WTC11 (cell line): ENCODE measurements around the gene PFKP. TPM values are rescaled to one million over a fixed set of nuclear protein-coding genes. Genes with fewer than 3 reads are reported as not detected.

Source experiments
- ATAC-seq: fragments of 200-7000 bp; cut with Tn5 transposase; 2 replicates; pipeline ENCODE4 v1.10.0; 2021; ENCODE audit warnings: mild to moderate bottlenecking, moderate library complexity
- CTCF ChIA-PET: fragments of 300-600 bp; sonication (Branson Sonifier 250); formaldehyde crosslinking; loops from one replicate; lab custom pipeline; 2021; ENCODE audit warnings: antibody characterized with exemption; lab: Charles Lee
- POLR2A ChIA-PET: fragments of 350-600 bp; sonication (Branson Sonifier 250); formaldehyde crosslinking; loops from one replicate; lab custom pipeline; 2021; ENCODE audit warnings: antibody characterized with exemption; lab: Charles Lee
- DNase-seq: peaks from one replicate; pipeline ENCODE4 v3.0.0; 2021; ENCODE audit warnings: low spot score
- H3K27ac Mint-ChIP-seq: 2 replicates; pipeline ENCODE4 v1.8.0; 2021; ENCODE audit warnings: mixed read lengths
- H3K27me3 Mint-ChIP-seq: 2 replicates; pipeline ENCODE4 v1.8.0; 2021; ENCODE audit warnings: low read depth, mild to moderate bottlenecking, moderate library complexity, mixed read lengths
- H3K36me3 Mint-ChIP-seq: 2 replicates; pipeline ENCODE4 v1.8.0; 2021; ENCODE audit warnings: mixed read lengths
- H3K4me1 Mint-ChIP-seq: 2 replicates; pipeline ENCODE4 v1.8.0; 2022; ENCODE audit warnings: mixed read lengths
- H3K4me3 Mint-ChIP-seq: 2 replicates; pipeline ENCODE4 v1.8.0; 2021; ENCODE audit warnings: mild to moderate bottlenecking, moderate library complexity, mixed read lengths
- H3K9me3 Mint-ChIP-seq: 2 replicates; pipeline ENCODE4 v1.8.0; 2021; ENCODE audit warnings: mixed read lengths
- CREB1 ChIP-seq: sonication (generic); formaldehyde crosslinking; IDR thresholded peaks from 2 replicates; pipeline ENCODE4 v1.8.0; 2023; ENCODE audit warnings: mild to moderate bottlenecking, missing genetic modification reagents
- EMX1 ChIP-seq: fragments of 250-450 bp; sonication (Bioruptor Pico); IDR thresholded peaks from 2 replicates; pipeline ENCODE4 v1.8.0; 2021; ENCODE audit warnings: mild to moderate bottlenecking
- ETV6 ChIP-seq: sonication (generic); formaldehyde crosslinking; IDR thresholded peaks from 2 replicates; pipeline ENCODE4 v1.8.1; 2022; ENCODE audit warnings: mild to moderate bottlenecking, missing genetic modification reagents
- HMGA2 ChIP-seq: fragments of 250-450 bp; sonication (Bioruptor Pico); IDR thresholded peaks from 2 replicates; pipeline ENCODE4 v1.4.0; 2021; ENCODE audit warnings: mild to moderate bottlenecking, moderate library complexity
- IRF2 ChIP-seq: sonication (generic); formaldehyde crosslinking; IDR thresholded peaks from 2 replicates; pipeline ENCODE4 v1.8.0; 2022; ENCODE audit warnings: low read depth, missing genetic modification reagents, borderline replicate concordance
- JAZF1 ChIP-seq: fragments of 250-450 bp; sonication (Bioruptor Pico); IDR thresholded peaks from 2 replicates; pipeline ENCODE4 v1.9.0; 2021; ENCODE audit warnings: moderate library complexity, mild to moderate bottlenecking, inconsistent platforms
- KAT7 ChIP-seq: sonication (generic); formaldehyde crosslinking; IDR thresholded peaks from 2 replicates; pipeline ENCODE4 v1.8.1; 2023; ENCODE audit warnings: missing genetic modification reagents, mild to moderate bottlenecking, borderline replicate concordance
- NFE2L1 ChIP-seq: sonication (generic); formaldehyde crosslinking; IDR thresholded peaks from 2 replicates; pipeline ENCODE4 v1.8.1; 2023; ENCODE audit warnings: missing genetic modification reagents
- RORB ChIP-seq: fragments of 250-450 bp; sonication (Bioruptor Pico); IDR thresholded peaks from 2 replicates; pipeline ENCODE4 v1.9.0; 2021; ENCODE audit warnings: mild to moderate bottlenecking
- SOX15 ChIP-seq: fragments of 250-450 bp; sonication (Bioruptor Pico); IDR thresholded peaks from 2 replicates; pipeline ENCODE4 v1.9.0; 2021; ENCODE audit warnings: mild to moderate bottlenecking
- ZNF232 ChIP-seq: sonication (generic); formaldehyde crosslinking; IDR thresholded peaks from 2 replicates; pipeline ENCODE4 v1.8.0; 2022; ENCODE audit warnings: mild to moderate bottlenecking, missing genetic modification reagents
- ZNF317 ChIP-seq: sonication (generic); formaldehyde crosslinking; IDR thresholded peaks from 2 replicates; pipeline ENCODE4 v1.8.1; 2023; ENCODE audit warnings: low read depth, mild to moderate bottlenecking, moderate library complexity, missing genetic modification reagents, borderline replicate concordance
- ZNF423 ChIP-seq: fragments of 250-450 bp; sonication (Bioruptor Pico); IDR thresholded peaks from 2 replicates; pipeline ENCODE4 v2.1.2; 2022; ENCODE audit warnings: mild to moderate bottlenecking, moderate library complexity
- ZNF671 ChIP-seq: fragments of 250-450 bp; sonication (Bioruptor Pico); IDR thresholded peaks from 2 replicates; pipeline ENCODE4 v1.8.0; 2021; ENCODE audit warnings: mild to moderate bottlenecking
- total RNA-seq: library from RNA; stranded (reverse); gene quantifications from 3 replicates; pipeline ENCODE4 v1.2.3, GENCODE V29; 2021
- TF ChIP-seq, protein P1 (sequence below): sonication (generic); formaldehyde crosslinking; IDR thresholded peaks from 2 replicates; pipeline ENCODE4 v1.8.0; 2022; ENCODE audit warnings: missing genetic modification reagents
- TF ChIP-seq, protein P2 (sequence below): sonication (generic); formaldehyde crosslinking; IDR thresholded peaks from 2 replicates; pipeline ENCODE4 v1.8.1; 2022; ENCODE audit warnings: mild to moderate bottlenecking, moderate library complexity, missing genetic modification reagents
- TF ChIP-seq, protein P3 (sequence below): sonication (generic); formaldehyde crosslinking; IDR thresholded peaks from 2 replicates; pipeline ENCODE4 v1.8.1; 2023; ENCODE audit warnings: mild to moderate bottlenecking, missing genetic modification reagents, borderline replicate concordance
- TF ChIP-seq, protein P4 (sequence below): fragments of 200-600 bp; IDR thresholded peaks from 2 replicates; pipeline ENCODE4 v1.8.0; 2022; ENCODE audit warnings: antibody characterized with exemption
- TF ChIP-seq, protein P5 (sequence below): fragments of 250-450 bp; sonication (Bioruptor Pico); IDR thresholded peaks from 2 replicates; pipeline ENCODE4 v1.8.0; 2021; ENCODE audit warnings: mild to moderate bottlenecking
- TF ChIP-seq, protein P6 (sequence below): sonication (generic); formaldehyde crosslinking; IDR thresholded peaks from 2 replicates; pipeline ENCODE4 v1.8.1; 2023; ENCODE audit warnings: mild to moderate bottlenecking, missing genetic modification reagents

Gene PFKP
- total RNA-seq, 1 experiment from 2014 or later = 127 TPM

DNA sequence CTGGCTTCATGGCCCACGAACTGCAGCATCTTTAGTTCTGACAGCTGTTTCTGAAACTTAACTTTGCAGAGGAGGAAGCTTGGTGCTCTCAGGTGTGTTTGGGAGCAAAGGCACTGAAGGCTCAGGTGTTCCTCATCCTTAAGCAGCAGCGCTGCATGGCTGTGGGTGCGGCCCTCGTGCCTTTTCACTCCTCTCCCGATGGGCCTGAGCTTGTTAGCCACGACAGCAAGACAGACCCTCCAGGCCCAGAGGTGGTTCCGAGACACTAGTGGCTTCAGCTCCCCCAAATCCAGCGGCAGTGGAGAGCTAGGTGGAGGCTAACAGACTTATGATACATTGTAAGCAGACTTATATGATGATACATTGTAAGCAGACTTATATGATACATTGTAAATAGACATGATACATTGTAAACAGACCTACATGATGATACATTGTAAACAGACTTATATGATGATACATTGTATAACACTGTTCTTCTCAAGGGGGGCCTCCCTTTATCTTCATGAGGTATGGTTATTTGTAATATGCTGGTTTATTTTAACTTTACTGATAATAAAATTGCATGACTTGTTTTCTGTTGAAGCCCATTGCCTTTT lies 14.1 kb downstream of the PFKP start:
- POLR2A ChIA-PET = no interaction called here
- Mint-ChIP-seq H3K36me3 (peaks cover 28% of the 10 kb centered on the region), H3K4me3 (no peak overlapping the region), H3K4me1 (peaks cover 41% of the 10 kb centered on the region), H3K9me3 (no peaks in the 10 kb centered on the region), H3K27me3 (no peaks in the 10 kb centered on the region; the same call in 1 of the 2 replicates), H3K27ac (no peak overlapping the region)
- TF ChIP-seq ETV6 (no peak), ZNF232 (no peak), SOX15 (CRISPR knock-in tag) (no peak), ZNF671 (no peak)
- TF ChIP-seq, protein P1, sequence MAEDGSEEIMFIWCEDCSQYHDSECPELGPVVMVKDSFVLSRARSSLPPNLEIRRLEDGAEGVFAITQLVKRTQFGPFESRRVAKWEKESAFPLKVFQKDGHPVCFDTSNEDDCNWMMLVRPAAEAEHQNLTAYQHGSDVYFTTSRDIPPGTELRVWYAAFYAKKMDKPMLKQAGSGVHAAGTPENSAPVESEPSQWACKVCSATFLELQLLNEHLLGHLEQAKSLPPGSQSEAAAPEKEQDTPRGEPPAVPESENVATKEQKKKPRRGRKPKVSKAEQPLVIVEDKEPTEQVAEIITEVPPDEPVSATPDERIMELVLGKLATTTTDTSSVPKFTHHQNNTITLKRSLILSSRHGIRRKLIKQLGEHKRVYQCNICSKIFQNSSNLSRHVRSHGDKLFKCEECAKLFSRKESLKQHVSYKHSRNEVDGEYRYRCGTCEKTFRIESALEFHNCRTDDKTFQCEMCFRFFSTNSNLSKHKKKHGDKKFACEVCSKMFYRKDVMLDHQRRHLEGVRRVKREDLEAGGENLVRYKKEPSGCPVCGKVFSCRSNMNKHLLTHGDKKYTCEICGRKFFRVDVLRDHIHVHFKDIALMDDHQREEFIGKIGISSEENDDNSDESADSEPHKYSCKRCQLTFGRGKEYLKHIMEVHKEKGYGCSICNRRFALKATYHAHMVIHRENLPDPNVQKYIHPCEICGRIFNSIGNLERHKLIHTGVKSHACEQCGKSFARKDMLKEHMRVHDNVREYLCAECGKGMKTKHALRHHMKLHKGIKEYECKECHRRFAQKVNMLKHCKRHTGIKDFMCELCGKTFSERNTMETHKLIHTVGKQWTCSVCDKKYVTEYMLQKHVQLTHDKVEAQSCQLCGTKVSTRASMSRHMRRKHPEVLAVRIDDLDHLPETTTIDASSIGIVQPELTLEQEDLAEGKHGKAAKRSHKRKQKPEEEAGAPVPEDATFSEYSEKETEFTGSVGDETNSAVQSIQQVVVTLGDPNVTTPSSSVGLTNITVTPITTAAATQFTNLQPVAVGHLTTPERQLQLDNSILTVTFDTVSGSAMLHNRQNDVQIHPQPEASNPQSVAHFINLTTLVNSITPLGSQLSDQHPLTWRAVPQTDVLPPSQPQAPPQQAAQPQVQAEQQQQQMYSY (CRISPR knock-in tag) = no peak
- TF ChIP-seq, protein P2, sequence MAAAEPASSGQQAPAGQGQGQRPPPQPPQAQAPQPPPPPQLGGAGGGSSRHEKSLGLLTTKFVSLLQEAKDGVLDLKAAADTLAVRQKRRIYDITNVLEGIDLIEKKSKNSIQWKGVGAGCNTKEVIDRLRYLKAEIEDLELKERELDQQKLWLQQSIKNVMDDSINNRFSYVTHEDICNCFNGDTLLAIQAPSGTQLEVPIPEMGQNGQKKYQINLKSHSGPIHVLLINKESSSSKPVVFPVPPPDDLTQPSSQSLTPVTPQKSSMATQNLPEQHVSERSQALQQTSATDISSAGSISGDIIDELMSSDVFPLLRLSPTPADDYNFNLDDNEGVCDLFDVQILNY = no peak
- DNase-seq (no peak), ATAC-seq (no peak)
- CTCF ChIA-PET = interaction anchor here (2.4 kb wide), 1 partner anchor 153 kb away, joined by 9 read pairs; no protein-coding TSS in a partner anchor

DNA sequence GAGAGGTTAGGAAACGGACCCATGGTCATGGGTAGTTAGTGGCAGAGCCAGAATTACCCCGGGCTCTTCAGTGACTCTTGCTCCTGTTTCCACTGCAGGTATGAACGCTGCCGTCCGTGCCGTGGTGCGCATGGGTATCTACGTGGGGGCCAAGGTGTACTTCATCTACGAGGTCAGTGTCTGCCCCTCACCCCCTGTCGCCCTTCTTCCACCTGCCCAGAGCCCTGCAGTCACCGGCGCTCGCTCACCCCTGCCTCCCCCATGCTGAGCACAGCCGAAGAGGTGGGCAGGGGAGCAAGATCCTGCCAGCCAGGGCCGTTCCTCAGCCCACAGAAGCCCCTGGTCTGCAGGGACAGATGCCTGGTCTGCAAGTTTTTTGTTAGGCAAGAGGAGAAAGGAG lies 14.9 kb downstream of the PFKP start:
- POLR2A ChIA-PET = no interaction called here
- no peak overlapping the region for H3K4me3 Mint-ChIP-seq
- TF ChIP-seq, protein P3, sequence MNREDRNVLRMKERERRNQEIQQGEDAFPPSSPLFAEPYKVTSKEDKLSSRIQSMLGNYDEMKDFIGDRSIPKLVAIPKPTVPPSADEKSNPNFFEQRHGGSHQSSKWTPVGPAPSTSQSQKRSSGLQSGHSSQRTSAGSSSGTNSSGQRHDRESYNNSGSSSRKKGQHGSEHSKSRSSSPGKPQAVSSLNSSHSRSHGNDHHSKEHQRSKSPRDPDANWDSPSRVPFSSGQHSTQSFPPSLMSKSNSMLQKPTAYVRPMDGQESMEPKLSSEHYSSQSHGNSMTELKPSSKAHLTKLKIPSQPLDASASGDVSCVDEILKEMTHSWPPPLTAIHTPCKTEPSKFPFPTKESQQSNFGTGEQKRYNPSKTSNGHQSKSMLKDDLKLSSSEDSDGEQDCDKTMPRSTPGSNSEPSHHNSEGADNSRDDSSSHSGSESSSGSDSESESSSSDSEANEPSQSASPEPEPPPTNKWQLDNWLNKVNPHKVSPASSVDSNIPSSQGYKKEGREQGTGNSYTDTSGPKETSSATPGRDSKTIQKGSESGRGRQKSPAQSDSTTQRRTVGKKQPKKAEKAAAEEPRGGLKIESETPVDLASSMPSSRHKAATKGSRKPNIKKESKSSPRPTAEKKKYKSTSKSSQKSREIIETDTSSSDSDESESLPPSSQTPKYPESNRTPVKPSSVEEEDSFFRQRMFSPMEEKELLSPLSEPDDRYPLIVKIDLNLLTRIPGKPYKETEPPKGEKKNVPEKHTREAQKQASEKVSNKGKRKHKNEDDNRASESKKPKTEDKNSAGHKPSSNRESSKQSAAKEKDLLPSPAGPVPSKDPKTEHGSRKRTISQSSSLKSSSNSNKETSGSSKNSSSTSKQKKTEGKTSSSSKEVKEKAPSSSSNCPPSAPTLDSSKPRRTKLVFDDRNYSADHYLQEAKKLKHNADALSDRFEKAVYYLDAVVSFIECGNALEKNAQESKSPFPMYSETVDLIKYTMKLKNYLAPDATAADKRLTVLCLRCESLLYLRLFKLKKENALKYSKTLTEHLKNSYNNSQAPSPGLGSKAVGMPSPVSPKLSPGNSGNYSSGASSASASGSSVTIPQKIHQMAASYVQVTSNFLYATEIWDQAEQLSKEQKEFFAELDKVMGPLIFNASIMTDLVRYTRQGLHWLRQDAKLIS (CRISPR knock-in tag) = no peak
- TF ChIP-seq JAZF1 = no peak
- no peak for TF ChIP-seq RORB (CRISPR knock-in tag)
- TF ChIP-seq CREB1 (CRISPR knock-in tag) = no peak
- no peak for TF ChIP-seq KAT7 (CRISPR knock-in tag)
- TF ChIP-seq ZNF317 = no peak
- TF ChIP-seq NFE2L1 (CRISPR knock-in tag) = no peak
- no peak for TF ChIP-seq IRF2 (CRISPR knock-in tag)
- no peak for TF ChIP-seq EMX1
- TF ChIP-seq, protein P4, sequence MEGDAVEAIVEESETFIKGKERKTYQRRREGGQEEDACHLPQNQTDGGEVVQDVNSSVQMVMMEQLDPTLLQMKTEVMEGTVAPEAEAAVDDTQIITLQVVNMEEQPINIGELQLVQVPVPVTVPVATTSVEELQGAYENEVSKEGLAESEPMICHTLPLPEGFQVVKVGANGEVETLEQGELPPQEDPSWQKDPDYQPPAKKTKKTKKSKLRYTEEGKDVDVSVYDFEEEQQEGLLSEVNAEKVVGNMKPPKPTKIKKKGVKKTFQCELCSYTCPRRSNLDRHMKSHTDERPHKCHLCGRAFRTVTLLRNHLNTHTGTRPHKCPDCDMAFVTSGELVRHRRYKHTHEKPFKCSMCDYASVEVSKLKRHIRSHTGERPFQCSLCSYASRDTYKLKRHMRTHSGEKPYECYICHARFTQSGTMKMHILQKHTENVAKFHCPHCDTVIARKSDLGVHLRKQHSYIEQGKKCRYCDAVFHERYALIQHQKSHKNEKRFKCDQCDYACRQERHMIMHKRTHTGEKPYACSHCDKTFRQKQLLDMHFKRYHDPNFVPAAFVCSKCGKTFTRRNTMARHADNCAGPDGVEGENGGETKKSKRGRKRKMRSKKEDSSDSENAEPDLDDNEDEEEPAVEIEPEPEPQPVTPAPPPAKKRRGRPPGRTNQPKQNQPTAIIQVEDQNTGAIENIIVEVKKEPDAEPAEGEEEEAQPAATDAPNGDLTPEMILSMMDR = no peak
- TF ChIP-seq, protein P5, sequence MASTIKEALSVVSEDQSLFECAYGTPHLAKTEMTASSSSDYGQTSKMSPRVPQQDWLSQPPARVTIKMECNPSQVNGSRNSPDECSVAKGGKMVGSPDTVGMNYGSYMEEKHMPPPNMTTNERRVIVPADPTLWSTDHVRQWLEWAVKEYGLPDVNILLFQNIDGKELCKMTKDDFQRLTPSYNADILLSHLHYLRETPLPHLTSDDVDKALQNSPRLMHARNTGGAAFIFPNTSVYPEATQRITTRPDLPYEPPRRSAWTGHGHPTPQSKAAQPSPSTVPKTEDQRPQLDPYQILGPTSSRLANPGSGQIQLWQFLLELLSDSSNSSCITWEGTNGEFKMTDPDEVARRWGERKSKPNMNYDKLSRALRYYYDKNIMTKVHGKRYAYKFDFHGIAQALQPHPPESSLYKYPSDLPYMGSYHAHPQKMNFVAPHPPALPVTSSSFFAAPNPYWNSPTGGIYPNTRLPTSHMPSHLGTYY = no peak
- no peak for TF ChIP-seq HMGA2
- TF ChIP-seq, protein P6, sequence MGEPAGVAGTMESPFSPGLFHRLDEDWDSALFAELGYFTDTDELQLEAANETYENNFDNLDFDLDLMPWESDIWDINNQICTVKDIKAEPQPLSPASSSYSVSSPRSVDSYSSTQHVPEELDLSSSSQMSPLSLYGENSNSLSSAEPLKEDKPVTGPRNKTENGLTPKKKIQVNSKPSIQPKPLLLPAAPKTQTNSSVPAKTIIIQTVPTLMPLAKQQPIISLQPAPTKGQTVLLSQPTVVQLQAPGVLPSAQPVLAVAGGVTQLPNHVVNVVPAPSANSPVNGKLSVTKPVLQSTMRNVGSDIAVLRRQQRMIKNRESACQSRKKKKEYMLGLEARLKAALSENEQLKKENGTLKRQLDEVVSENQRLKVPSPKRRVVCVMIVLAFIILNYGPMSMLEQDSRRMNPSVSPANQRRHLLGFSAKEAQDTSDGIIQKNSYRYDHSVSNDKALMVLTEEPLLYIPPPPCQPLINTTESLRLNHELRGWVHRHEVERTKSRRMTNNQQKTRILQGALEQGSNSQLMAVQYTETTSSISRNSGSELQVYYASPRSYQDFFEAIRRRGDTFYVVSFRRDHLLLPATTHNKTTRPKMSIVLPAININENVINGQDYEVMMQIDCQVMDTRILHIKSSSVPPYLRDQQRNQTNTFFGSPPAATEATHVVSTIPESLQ (CRISPR knock-in tag) = no peak
- TF ChIP-seq, protein P2 = no peak
- no peak for TF ChIP-seq ZNF423 (CRISPR knock-in tag)
- TF ChIP-seq, all 79 proteins: peak for 0
- Mint-ChIP-seq H3K4me1 (peaks cover 43% of the 10 kb centered on the region), H3K27me3 (no peaks in the 10 kb centered on the region; the same call in 1 of the 2 replicates), H3K9me3 (no peaks in the 10 kb centered on the region), H3K27ac (no peak overlapping the region), H3K36me3 (peaks cover 23% of the 10 kb centered on the region)
- DNase-seq = no peak
- no peak for ATAC-seq
- CTCF ChIA-PET = no interaction called here
